ENCODE results near the gene ATP2C2.

- TF ChIP-seq CTCF (IDR thresholded peaks at IDR 0.05) (no peak), IRF2 (CRISPR knock-in tag; IDR thresholded peaks at IDR 0.05; ENCODE audit: borderline replicate concordance, low read depth) (no peak), MLX (CRISPR knock-in tag; IDR thresholded peaks at IDR 0.05) (no peak), USF2 (CRISPR knock-in tag; IDR thresholded peaks at IDR 0.05) (no peak), ZBTB43 (CRISPR knock-in tag; IDR thresholded peaks at IDR 0.05) (no peak), JUN (CRISPR knock-in tag; IDR thresholded peaks at IDR 0.05) (no peak), ESRRA (CRISPR knock-in tag; IDR thresholded peaks at IDR 0.05; ENCODE audit: borderline replicate concordance) (no peak), NR1H2 (CRISPR knock-in tag; IDR thresholded peaks at IDR 0.05) (no peak), ZBTB21 (CRISPR knock-in tag; IDR thresholded peaks at IDR 0.05; ENCODE audit: borderline replicate concordance) (no peak)
- TF ChIP-seq, protein P1, sequence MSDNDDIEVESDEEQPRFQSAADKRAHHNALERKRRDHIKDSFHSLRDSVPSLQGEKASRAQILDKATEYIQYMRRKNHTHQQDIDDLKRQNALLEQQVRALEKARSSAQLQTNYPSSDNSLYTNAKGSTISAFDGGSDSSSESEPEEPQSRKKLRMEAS (CRISPR knock-in tag; IDR thresholded peaks at IDR 0.05), result no peak
Observed at GRCh38 chr16:84442416-84443145, 74.2 kb downstream of the ATP2C2 start.

All from WTC11 (cell line).